Left lung (tissue), 10 donors: ENCODE data around the gene SH3D21. TPM values are rescaled to one million over a fixed set of nuclear protein-coding genes. Genes with fewer than 3 reads are reported as not detected.

ENCODE experiments used
- ATAC-seq: fragments of 200-7000 bp; cut with Tn5 transposase; one replicate; pipeline ENCODE4 v1.9.1; 2020; ENCODE audit warnings: moderate library complexity
- DNase-seq, 4 donors: peaks; one replicate each; pipeline ENCODE4 v3.0.0-alpha.2; 2013 to 2020
- H3K27ac ChIP-seq, 2 donors: fragments of 200-600 bp; sonication (generic) in 1 of 2; one replicate each; pipeline versions ENCODE4 v1.5.0 to v1.8.0; 2020 to 2021
- H3K27me3 ChIP-seq, 2 donors: fragments of 200-600 bp; sonication (generic) in 1 of 2; one replicate each; pipeline versions ENCODE4 v1.5.0 to v1.8.0; 2020 to 2021
- H3K36me3 ChIP-seq, 2 donors: fragments of 200-600 bp; sonication (generic) in 1 of 2; one replicate each; pipeline versions ENCODE4 v1.5.0 to v1.8.0; 2020 to 2021
- H3K4me1 ChIP-seq, 2 donors: fragments of 200-600 bp; one replicate each; pipeline ENCODE4 v1.8.0; 2021
- H3K4me3 ChIP-seq, 2 donors: fragments of 200-600 bp; sonication (generic) in 1 of 2; one replicate each; pipeline versions ENCODE4 v1.5.0 to v1.8.0; 2020 to 2021; ENCODE audit warnings: mild to moderate bottlenecking in 1 of 2
- H3K9me3 ChIP-seq, 2 donors: fragments of 200-600 bp; sonication (generic) in 1 of 2; one replicate each; pipeline versions ENCODE4 v1.5.0 to v1.8.0; 2020 to 2021
- CTCF ChIP-seq, 2 donors: fragments of 200-600 bp; sonication (generic) in 1 of 2; IDR thresholded peaks; one replicate each; pipeline versions ENCODE4 v1.5.0 to v1.8.0; 2021; ENCODE audit warnings: antibody characterized with exemption in 2 of 2
- intact Hi-C, 2 donors: fragments of 100-400 bp; cut with DNase I; formaldehyde crosslinking; loops; one replicate each; pipeline versions ENCODE4 v1.11.2 to v1.14.2; 2022
- polyA plus RNA-seq, 6 donors: library from polyadenylated mRNA; unstranded; fragments of 120-200 nt; gene quantifications; one replicate each; pipeline ENCODE4 v1.2.1, GENCODE V29; 2013; ENCODE audit not compliant: insufficient read length in 6 of 6
- total RNA-seq, 2 donors: library from RNA; stranded (reverse); fragmentation: NEBNext Ultra II Directional; extraction: Animal tissue kit (Norgen Biotek cat#: 25700); gene quantifications; one replicate each; pipeline ENCODE4 v1.2.1, GENCODE V29; 2021
- donor health status: DM: no; HTN: yes; CAD: no.
- donor health status: DM: no; HTN: no; CAD: no.

The SH3D21 gene
- total and polyA plus RNA-seq, 8 donors: 7.1 to 27.3 (median 18.4) TPM

- ATAC-seq (no peak), DNase-seq (no peak)
- H3K4me1 ChIP-seq: peaks cover 12 to 36% of the 10 kb centered on the region in 2 donors
- TF ChIP-seq CTCF (IDR thresholded peaks at IDR 0.05): no peak
- H3K27ac ChIP-seq: no peak overlapping the region
- H3K4me3 ChIP-seq: no peak overlapping the region
- no peaks in the 10 kb centered on the region for H3K36me3 ChIP-seq
- H3K27me3 ChIP-seq: peaks cover 0 to 6% of the 10 kb centered on the region in 2 donors
- intact Hi-C loops: no loop called here
- H3K9me3 ChIP-seq: no peaks in the 10 kb centered on the region
Observed at GRCh38 chr1:36327421-36328087, 21.4 kb downstream of the SH3D21 start.

GRCh38 chr1:36328088-36328480, 21.9 kb downstream of the SH3D21 start:
- intact Hi-C loops: no loop called here
- H3K4me1 ChIP-seq: peaks cover 12 to 30% of the 10 kb centered on the region in 2 donors
- TF ChIP-seq CTCF (IDR thresholded peaks at IDR 0.05): no peak
- peak overlapping the region in 1 of 2 donors; percentile 13 for H3K27ac ChIP-seq
- H3K36me3 ChIP-seq: no peaks in the 10 kb centered on the region
- ATAC-seq (no peak), DNase-seq (no peak)
- H3K27me3 ChIP-seq: peaks cover 0 to under 1% of the 10 kb centered on the region in 2 donors
- no peak overlapping the region for H3K4me3 ChIP-seq
- H3K9me3 ChIP-seq: no peaks in the 10 kb centered on the region

GRCh38 chr1:36328713-36329112, 22.5 kb downstream of the SH3D21 start:
- H3K4me1 ChIP-seq: peaks cover 11 to 27% of the 10 kb centered on the region in 2 donors
- no peaks in the 10 kb centered on the region for H3K9me3 ChIP-seq
- H3K4me3 ChIP-seq: no peak overlapping the region
- peak overlapping the region in 1 of 2 donors; percentile 13 for H3K27ac ChIP-seq
- H3K27me3 ChIP-seq: no peaks in the 10 kb centered on the region
- H3K36me3 ChIP-seq: no peaks in the 10 kb centered on the region
- DNase-seq (peak in 2 of 4 donors; percentile 23 to 71), ATAC-seq (peak; percentile 48)
- no peak for TF ChIP-seq CTCF (IDR thresholded peaks at IDR 0.05)
- intact Hi-C loops: no loop called here

GRCh38 chr1:36329817-36330216, 23.6 kb downstream of the SH3D21 start:
- Histone ChIP-seq H3K36me3 (no peaks in the 10 kb centered on the region), H3K9me3 (no peaks in the 10 kb centered on the region), H3K27me3 (no peaks in the 10 kb centered on the region), H3K4me1 (peaks cover 3 to 16% of the 10 kb centered on the region in 2 donors), H3K27ac (peak overlapping the region in 1 of 2 donors; percentile 13), H3K4me3 (no peak overlapping the region)
- intact Hi-C loops: no loop called here
- no peak for ATAC-seq
- TF ChIP-seq CTCF (IDR thresholded peaks at IDR 0.05): no peak
- no peak for DNase-seq

GRCh38 chr1:36330940-36331339, 24.8 kb downstream of the SH3D21 start:
- ATAC-seq (no peak), DNase-seq (no peak)
- intact Hi-C loops: no loop called here
- no peaks in the 10 kb centered on the region for H3K9me3 ChIP-seq
- no peaks in the 10 kb centered on the region for H3K36me3 ChIP-seq
- TF ChIP-seq CTCF (IDR thresholded peaks at IDR 0.05): no peak
- H3K27me3 ChIP-seq: no peaks in the 10 kb centered on the region
- no peak overlapping the region for H3K27ac ChIP-seq
- H3K4me1 ChIP-seq: peaks cover 3 to 15% of the 10 kb centered on the region in 2 donors
- H3K4me3 ChIP-seq: no peak overlapping the region
